Upper lobe of left lung (tissue), 4 donors: ENCODE measurements around the gene BLACAT1.

ENCODE experiments used
- EP300 ChIP-seq, 4 donors: sonication (generic); formaldehyde crosslinking; IDR thresholded peaks; one replicate each; pipeline ENCODE4 v1.5.1; 2017; ENCODE audit warnings: antibody characterized with exemption in 4 of 4, control low read depth in 2 of 4
- POLR2A ChIP-seq, 4 donors: fragments of 450-650 bp; IDR thresholded peaks; one replicate each; pipeline ENCODE4 v1.5.1; 2016 to 2017; ENCODE audit warnings: antibody characterized with exemption in 4 of 4, mild to moderate bottlenecking in 2 of 4
- POLR2AphosphoS5 ChIP-seq, 2 donors: sonication (generic); formaldehyde crosslinking; IDR thresholded peaks; one replicate each; pipeline ENCODE4 v1.5.1; 2017; ENCODE audit warnings: antibody characterized with exemption in 2 of 2
- TF ChIP-seq, protein P1 (sequence below), 6 experiments: fragments of 450-650 bp in 4 of 6; fragments of 200-600 bp in 2 of 6; sonication (generic) in 2 of 6; IDR thresholded peaks; one replicate each; pipeline ENCODE4 v1.5.1; 2016 to 2019; ENCODE audit warnings: antibody characterized with exemption in 6 of 6

- TF ChIP-seq, protein P1, sequence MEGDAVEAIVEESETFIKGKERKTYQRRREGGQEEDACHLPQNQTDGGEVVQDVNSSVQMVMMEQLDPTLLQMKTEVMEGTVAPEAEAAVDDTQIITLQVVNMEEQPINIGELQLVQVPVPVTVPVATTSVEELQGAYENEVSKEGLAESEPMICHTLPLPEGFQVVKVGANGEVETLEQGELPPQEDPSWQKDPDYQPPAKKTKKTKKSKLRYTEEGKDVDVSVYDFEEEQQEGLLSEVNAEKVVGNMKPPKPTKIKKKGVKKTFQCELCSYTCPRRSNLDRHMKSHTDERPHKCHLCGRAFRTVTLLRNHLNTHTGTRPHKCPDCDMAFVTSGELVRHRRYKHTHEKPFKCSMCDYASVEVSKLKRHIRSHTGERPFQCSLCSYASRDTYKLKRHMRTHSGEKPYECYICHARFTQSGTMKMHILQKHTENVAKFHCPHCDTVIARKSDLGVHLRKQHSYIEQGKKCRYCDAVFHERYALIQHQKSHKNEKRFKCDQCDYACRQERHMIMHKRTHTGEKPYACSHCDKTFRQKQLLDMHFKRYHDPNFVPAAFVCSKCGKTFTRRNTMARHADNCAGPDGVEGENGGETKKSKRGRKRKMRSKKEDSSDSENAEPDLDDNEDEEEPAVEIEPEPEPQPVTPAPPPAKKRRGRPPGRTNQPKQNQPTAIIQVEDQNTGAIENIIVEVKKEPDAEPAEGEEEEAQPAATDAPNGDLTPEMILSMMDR (IDR thresholded peaks at IDR 0.05): no peak
- TF ChIP-seq POLR2A (IDR thresholded peaks at IDR 0.05): no peak
- TF ChIP-seq POLR2AphosphoS5 (IDR thresholded peaks at IDR 0.05): no peak
- no peak for TF ChIP-seq EP300 (IDR thresholded peaks at IDR 0.05)
These were observed 46.4 kb upstream of the BLACAT1 start for GRCh38 chr1:205502111-205502810.
